Activated gamma-delta T cell treated with anti-CD3 and anti-CD28 coated beads, Interleukin-2, amount 50 U/mL, for 16 hours (primary cell): ENCODE measurements around the gene GPT2.
"Not testable (repeated sequence)": the region's sequence is repeated elsewhere in the genome, so short reads cannot be mapped to it uniquely, and the experiment has no call there.

ENCODE experiments used
- DNase-seq: peaks from one replicate; pipeline ENCODE4 v3.0.0-alpha.2; 2020; ENCODE audit warnings: low read depth

The GPT2 gene

DNA sequence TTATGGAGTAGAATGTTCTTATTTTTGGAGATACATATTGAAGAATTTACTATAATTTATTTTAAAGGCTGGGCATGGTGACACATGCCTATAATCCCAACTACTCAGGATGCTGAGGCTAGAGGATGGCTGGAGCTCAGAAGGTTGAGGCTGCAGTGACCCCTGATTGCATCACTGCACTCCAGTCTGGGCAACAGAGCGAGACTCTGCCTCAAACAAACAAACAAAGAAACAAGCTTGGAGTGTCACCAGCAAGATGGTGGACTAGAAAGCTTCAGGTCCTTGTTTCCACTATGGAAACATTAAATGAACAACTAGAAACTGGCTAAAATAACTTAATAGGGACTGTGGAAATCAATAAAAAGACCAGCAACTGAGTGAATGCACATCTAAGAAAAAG is 17.9 kb upstream of the GPT2 start:
- DNase-seq = no peak

DNA sequence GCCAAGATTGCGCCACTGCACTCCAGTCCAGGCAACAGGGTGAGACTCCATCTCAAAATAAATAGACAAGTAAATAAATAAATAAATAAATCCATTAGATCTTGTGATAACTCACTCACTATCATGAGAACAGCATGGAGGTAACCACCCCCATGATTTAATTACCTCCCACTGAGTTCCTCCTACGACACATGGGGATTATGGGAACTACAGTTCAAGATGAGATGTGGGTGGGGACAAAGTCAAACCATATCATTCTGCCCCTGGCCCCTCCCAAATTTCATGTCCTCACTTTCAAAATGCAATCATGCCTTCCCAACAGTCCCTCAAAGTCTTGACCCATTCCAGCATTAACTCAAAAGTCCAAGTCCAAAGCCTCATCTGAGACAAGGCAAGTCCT is 16.7 kb upstream of the GPT2 start:
- DNase-seq = not testable (repeated sequence)

GRCh38 chr16:46868891-46869290 is 15.3 kb upstream of the GPT2 start:
- DNase-seq = not testable (repeated sequence)

DNA sequence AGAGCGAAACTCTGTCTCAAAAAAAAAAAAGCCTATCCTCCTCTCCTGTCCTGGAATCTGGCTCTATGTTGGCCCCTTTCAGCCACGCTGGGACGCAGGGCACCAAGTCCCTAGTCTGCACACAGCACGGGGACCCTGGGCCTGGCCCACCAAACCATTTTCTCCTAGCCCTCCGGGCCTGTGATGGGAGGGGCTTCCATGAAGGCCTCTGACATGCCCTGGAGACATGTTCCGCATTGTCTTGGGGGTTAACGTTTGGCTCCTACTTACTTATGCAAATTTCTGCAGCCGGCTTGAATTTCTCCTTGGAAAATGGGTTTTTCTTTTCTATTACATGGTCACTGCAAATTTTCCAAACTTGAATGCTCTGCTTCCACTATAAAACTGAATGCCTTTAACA is 12.6 kb upstream of the GPT2 start:
- DNase-seq = no peak

GRCh38 chr16:46873201-46873600 is 11.0 kb upstream of the GPT2 start:
- no peak for DNase-seq

GRCh38 chr16:46875243-46875642 is 8.9 kb upstream of the GPT2 start:
- no peak for DNase-seq

GRCh38 chr16:46882304-46882939 is 1.7 kb upstream of the GPT2 start:
- DNase-seq = no peak

- no peak for DNase-seq
These were observed 1.2 kb upstream of the GPT2 start for GRCh38 chr16:46882940-46883307.

DNA sequence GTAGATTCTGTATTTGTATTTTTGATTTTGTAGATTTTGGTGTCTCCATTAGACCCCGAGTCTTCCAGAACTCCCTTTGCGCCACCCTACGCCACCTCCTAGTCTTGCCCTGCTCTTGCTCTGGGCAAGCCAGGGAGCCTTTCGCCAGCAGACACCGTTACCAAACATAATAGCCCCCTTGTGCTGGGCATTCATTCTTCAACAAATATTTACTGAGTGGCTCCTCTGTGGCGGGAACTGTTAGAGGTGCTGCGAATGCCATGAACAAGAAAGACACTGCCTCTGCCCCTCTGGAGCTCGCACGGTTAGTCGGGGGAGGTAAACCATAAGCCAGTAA is 841 bp upstream of the GPT2 start:
- DNase-seq = no peak

DNA sequence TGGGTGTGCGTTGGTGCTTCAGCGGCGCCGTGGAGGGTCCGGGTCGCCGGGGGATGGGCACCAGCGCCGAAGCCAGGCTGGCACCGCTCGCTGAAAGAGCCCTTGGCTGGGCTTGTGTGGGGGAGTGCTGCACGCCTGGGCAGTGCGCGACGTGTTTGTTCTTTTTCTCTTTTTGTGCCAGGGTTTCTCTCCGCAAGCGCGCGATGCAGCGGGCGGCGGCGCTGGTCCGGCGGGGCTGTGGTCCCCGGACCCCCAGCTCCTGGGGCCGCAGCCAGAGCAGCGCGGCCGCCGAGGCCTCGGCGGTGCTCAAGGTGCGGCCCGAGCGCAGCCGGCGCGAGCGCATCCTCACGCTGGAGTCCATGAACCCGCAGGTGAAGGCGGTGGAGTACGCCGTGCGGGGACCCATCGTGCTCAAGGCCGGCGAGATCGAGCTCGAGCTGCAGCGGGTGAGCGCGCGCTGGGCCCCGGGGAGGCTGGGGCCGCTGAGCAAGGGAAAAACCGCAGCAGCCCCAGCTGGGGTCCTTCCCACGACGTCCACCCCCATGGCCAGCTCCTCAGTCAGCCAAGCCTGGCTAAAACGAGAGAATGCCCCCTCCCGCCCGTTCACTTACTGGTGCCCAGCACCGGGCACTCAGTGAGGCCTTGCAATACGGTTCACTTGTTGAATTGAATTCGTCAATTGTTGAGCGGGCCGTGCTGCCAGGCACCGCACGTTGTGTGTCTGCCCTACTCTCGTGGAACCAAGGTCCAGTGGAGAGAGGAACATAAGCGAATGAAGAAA is 541 bp downstream of the GPT2 start:
- DNase-seq = no peak

DNA sequence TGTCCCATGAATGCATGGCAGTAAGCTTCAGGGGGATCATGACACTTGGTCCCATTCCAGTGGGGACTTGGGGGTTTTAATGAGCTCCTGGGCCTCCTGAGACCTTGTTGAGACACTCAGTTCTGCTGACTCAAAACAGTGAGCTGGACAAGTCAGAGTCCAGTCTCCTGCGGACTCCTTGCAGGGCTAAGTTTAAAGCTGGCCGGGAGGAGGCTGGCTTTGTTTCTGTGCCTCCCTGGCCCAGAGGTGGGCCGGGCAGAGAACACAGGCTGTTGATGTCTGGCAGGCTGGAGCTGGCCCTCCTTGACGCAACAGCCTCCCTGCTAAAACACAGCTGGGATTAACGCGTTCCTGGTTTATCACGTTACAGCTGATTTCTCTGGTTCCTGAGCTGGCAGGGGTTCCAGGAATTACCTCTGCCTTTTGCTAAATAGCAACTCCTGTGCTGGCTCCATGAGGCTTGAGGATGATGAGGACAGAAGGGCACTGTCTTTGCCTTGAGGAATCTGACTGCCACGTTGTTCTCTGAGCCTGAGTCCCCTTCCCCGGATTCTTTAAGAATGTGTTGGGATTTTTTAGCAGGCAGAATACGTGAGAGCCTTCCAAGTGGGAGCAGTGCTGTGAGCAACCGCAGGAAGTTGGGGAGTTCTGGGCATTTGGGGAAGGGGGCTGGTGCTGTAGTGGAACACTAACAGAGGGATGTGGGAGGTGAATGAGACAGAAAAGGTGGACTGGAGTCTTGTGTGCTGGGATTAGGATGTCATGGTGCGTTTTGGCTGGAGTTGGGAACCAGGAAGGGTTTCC is 2.0 kb downstream of the GPT2 start:
- DNase-seq = no peak

DNA sequence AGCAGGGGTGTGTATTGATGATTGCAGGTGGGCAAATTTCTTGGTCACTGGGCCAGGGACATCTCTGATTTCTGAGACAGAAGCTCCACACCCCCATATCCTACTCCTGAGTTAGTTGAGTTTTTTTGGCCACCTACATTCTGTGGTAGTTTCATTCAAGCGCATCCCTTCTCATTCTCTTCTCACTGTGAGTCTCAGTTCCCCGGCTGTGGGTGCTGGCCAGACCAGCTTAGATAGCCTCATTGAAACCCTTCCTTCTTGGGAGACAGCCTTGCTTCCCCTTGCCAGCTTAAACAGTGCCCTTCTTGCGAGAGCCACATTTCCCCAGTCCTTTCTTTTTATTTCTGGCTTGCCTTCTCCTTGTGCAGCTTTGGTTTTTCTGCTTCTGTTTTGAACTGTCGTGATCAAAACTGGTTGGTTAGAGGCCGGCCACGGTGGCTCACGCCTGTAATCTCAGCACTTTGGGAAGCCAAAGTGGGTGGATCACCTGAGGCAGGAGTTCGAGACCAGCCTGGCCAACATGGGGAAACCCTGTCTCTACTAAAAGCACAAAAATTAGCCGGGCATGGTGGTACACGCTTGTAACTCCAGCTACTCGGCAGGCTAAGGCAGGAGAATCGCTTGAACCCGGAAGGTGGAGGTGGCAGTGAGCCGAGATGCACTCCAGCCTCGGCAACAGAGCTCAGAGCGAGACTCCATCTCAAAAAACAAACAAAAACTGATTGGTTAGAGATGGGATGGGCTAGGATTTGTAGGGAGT is 2.8 kb downstream of the GPT2 start:
- no peak for DNase-seq

DNA sequence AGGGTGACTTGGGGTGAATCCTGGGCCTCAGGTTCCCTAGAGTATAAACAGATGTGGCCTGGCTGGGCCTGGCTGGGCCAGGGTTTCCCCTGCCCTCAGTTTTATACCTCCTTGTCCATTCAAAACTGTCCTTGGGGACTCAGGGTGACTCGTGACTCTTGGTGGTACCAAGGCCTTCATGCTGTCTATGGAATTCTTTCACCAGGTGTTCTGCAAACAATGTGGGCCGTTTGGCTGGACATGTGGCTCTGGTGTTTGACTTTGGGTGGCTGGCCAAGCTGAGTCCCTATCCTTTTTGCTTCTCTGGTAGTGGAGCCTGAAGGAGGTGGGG is 3.3 kb downstream of the GPT2 start:
- DNase-seq = no peak

- no peak for DNase-seq
These were observed 5.2 kb downstream of the GPT2 start for GRCh38 chr16:46889245-46889941.

- DNase-seq = no peak
These were observed 5.8 kb downstream of the GPT2 start for GRCh38 chr16:46889942-46890300.

GRCh38 chr16:46891910-46892309 is 7.7 kb downstream of the GPT2 start:
- DNase-seq = no peak

- DNase-seq = no peak
These were observed 10.0 kb downstream of the GPT2 start for GRCh38 chr16:46894036-46894672.

DNA sequence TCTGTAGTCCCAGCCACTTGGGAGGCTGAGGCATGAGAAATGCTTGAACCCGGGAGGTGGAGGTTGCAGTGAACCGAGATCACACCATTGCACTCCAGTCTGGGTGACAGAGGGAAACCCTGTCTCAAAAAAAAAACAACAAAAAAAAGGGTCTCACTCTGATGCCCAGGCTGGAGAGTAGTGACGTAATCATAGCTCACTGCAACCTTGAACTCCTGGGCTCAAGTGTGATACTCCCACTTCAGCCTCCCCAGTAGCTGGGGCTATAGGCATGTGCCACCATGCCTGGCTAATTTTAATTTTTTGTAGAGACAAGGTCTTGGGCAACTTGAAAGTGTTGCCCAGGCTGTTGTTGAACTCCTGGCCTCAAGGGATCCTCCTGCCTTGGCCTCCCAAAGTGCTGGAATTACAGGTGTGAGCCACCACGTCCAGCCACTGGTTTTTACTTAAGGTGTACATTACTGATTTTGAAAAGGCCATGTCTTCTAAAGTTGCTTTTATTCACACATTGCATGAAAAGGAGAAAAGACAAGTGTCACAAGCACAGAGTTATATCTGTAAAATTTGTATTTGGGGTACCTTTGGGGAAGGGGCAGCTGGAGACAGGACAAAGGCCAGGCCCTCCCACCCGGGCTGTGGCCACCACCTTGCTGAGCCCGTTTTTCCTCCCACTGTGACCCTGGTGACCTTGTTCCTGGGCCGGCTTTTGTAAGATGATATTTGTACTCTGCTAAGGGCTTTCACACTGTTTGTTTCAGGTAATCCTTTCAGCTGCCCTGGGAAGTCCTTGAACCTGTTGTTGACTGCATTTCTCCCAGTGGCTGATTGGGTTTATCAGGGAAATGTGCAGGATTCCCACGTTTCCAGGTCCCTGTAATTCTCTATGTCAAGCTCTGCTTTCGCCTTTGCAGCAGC is 11.5 kb downstream of the GPT2 start:
- DNase-seq = no peak

- no peak for DNase-seq
These were observed 12.3 kb downstream of the GPT2 start for GRCh38 chr16:46896314-46896968.

GRCh38 chr16:46897471-46897870 is 13.3 kb downstream of the GPT2 start:
- no peak for DNase-seq
